ENCODE measurements around the gene LLGL2. TPM values are rescaled to one million over a fixed set of nuclear protein-coding genes. Genes with fewer than 3 reads are reported as not detected.

LLGL2 gene
- total RNA-seq, 1 donor from 2014 or later = 90.6 TPM

DNA sequence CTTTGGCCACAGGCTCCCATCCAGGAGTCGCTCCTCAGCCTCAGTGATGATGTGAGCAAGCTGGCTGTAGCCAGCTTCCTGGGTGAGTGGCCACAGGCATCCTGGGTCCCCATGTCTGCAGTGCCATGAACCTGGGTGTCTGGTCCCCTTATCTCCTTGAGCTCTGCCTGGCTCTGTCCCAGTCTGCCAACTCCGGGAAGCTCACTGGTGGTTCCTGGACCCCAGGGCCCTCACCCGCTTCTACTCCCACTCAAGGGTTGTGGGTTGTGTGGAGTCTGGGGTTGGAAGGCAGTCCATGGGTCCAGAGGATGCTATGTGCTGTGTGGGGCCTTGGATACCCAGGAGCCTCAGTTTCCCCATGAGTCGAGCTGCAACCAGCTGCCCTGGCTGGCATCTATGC, 96.0 kb downstream of the LLGL2 start:
- TF ChIP-seq, protein P1, sequence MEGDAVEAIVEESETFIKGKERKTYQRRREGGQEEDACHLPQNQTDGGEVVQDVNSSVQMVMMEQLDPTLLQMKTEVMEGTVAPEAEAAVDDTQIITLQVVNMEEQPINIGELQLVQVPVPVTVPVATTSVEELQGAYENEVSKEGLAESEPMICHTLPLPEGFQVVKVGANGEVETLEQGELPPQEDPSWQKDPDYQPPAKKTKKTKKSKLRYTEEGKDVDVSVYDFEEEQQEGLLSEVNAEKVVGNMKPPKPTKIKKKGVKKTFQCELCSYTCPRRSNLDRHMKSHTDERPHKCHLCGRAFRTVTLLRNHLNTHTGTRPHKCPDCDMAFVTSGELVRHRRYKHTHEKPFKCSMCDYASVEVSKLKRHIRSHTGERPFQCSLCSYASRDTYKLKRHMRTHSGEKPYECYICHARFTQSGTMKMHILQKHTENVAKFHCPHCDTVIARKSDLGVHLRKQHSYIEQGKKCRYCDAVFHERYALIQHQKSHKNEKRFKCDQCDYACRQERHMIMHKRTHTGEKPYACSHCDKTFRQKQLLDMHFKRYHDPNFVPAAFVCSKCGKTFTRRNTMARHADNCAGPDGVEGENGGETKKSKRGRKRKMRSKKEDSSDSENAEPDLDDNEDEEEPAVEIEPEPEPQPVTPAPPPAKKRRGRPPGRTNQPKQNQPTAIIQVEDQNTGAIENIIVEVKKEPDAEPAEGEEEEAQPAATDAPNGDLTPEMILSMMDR (conservative IDR thresholded peaks at IDR 0.05) = no peak
- Mint-ChIP-seq H3K27me3 (no peaks in the 10 kb centered on the region), H3K4me1 (ENCODE audit: unreplicated experiment) (peaks cover 9% of the 10 kb centered on the region), H3K36me3 (no peaks in the 10 kb centered on the region), H3K9me3 (no peaks in the 10 kb centered on the region), H3K4me3 (no peak overlapping the region), H3K27ac (no peak overlapping the region)
- DNase-seq (ENCODE audit: extremely low spot score, unreplicated experiment) = no peak

DNA sequence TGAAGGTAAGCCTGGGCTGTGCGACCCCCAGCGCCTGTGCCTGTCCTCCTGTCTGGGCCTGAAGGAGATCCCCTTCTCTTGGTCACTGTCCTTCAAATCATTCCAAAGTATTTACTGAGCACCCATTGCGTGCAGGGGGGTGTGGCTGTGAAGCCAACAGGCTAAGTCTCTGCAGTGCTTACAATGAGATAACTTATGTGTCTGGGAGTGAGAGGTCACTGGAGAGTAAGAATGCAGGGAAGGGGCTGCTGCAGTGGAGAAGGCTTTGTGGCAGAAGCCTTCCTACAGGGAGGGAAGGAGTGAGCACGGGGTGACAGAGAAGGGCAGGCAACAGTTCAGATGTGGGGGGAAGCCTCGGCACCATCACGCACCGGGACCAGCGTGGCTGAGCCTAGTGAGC, 96.6 kb downstream of the LLGL2 start:
- H3K9me3 Mint-ChIP-seq = no peaks in the 10 kb centered on the region
- peaks cover 9% of the 10 kb centered on the region for H3K4me1 Mint-ChIP-seq (ENCODE audit: unreplicated experiment)
- peak overlapping the region; percentile 4 for H3K4me3 Mint-ChIP-seq
- H3K36me3 Mint-ChIP-seq = no peaks in the 10 kb centered on the region
- no peak overlapping the region for H3K27ac Mint-ChIP-seq
- TF ChIP-seq, protein P1 (conservative IDR thresholded peaks at IDR 0.05) = no peak
- H3K27me3 Mint-ChIP-seq = no peaks in the 10 kb centered on the region
- DNase-seq (ENCODE audit: extremely low spot score, unreplicated experiment) = no peak

DNA sequence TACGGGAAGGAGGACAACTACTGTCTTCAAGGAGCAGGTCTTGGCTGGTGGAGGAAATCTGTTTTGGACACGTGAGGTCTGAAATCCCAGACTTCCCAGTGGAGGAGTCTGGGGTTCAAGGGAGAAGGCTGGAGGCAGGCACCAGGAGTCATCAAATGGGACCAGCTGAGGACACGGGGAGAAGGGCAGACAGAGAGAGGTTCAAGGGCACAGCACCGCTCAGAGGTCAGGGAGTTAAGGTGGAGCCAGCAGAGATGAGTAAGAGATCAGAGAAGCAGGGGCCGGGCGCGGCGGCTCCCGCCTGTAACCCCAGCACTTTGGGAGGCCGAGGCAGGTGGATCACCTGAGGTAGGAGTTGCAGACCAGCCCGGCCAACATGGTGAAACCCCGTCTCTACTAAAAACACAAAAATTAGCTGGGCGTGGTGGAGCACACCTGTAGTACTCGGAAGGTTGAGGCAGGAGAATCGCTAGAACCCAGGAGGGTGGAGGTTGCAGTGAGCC, 97.3 kb downstream of the LLGL2 start:
- DNase-seq (ENCODE audit: extremely low spot score, unreplicated experiment) = no peak
- Mint-ChIP-seq H3K4me1 (ENCODE audit: unreplicated experiment) (peaks cover 9% of the 10 kb centered on the region), H3K4me3 (no peak overlapping the region), H3K27ac (no peak overlapping the region), H3K36me3 (no peaks in the 10 kb centered on the region), H3K27me3 (no peaks in the 10 kb centered on the region), H3K9me3 (no peaks in the 10 kb centered on the region)
- TF ChIP-seq, protein P1 (conservative IDR thresholded peaks at IDR 0.05) = no peak

DNA sequence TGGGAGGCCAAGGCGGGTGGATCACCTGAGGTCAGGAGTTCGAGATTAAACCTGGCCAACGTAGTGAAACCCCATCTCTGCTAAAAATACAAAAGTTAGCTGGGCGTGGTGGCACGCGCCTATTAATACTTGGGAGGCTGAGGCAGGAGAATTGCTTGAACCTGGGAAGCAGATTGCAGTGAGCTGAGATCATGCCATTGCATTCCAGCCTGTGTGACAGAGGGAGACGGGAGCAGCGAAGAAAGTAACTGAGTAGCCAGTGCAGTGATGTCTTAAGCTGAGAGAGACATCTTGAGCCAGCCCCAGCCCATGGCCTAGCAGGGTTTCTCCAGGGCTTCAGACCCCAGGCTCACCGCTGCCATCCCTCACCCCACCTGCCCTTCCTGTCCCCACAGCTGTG, 97.9 kb downstream of the LLGL2 start:
- no peak overlapping the region for H3K4me3 Mint-ChIP-seq

DNA sequence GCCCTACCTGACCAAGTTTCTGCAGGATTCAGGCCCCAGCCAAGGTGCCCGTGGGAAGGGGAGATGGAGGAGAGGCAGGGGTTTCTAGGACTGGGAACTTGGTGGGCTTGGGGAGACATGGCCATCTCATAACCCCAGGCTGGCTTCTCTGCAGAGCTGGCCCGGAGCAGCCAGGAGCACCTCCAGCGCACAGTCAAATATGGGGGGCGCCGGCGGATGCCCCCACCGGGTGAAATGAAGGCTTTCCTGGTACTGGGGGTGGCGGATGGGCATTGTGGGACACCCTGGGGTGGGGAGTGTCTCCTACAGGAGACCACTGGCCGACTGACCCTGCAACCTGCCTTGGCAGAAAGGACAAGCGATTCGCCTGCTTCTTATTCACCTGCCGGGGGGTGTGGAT, 98.5 kb downstream of the LLGL2 start:
- peaks cover 9% of the 10 kb centered on the region for H3K4me1 Mint-ChIP-seq (ENCODE audit: unreplicated experiment)
- TF ChIP-seq, protein P1 (conservative IDR thresholded peaks at IDR 0.05) = no peak
- no peaks in the 10 kb centered on the region for H3K27me3 Mint-ChIP-seq
- no peak overlapping the region for H3K4me3 Mint-ChIP-seq
- no peaks in the 10 kb centered on the region for H3K36me3 Mint-ChIP-seq
- DNase-seq (ENCODE audit: extremely low spot score, unreplicated experiment) = no peak
- H3K9me3 Mint-ChIP-seq = no peaks in the 10 kb centered on the region
- no peak overlapping the region for H3K27ac Mint-ChIP-seq

More for the DNA sequence above, 97.9 kb downstream of the LLGL2 start:
- DNase-seq (ENCODE audit: extremely low spot score, unreplicated experiment) = no peak
- H3K27ac Mint-ChIP-seq = no peak overlapping the region
- no peaks in the 10 kb centered on the region for H3K27me3 Mint-ChIP-seq
- TF ChIP-seq, protein P1 (conservative IDR thresholded peaks at IDR 0.05) = no peak
- peaks cover 9% of the 10 kb centered on the region for H3K4me1 Mint-ChIP-seq (ENCODE audit: unreplicated experiment)
- H3K36me3 Mint-ChIP-seq = no peaks in the 10 kb centered on the region
- no peaks in the 10 kb centered on the region for H3K9me3 Mint-ChIP-seq

Small RNAs within 50 kb of the gene (microRNA-seq; reads per million reads assigned to microRNA genes)
- gene MIR6785 = not detected

Other genes starting within 250 kb of the LLGL2 start
- 17.0 and 17.8 TPM in 2 replicates for gene SLC25A19, start 236.3 kb upstream of the LLGL2 start, total RNA-seq (ENCODE audit: low replicate concordance)
- 65.3 and 76.0 TPM in 2 replicates for gene GRB2, start 120.0 kb upstream of the LLGL2 start, total RNA-seq (ENCODE audit: low replicate concordance)
- 86.5 and 112 TPM in 2 replicates for gene TMEM94, start 69.1 kb upstream of the LLGL2 start, total RNA-seq (ENCODE audit: low replicate concordance)
- 29.5 and 31.2 TPM in 2 replicates for gene CASKIN2, start 10.2 kb upstream of the LLGL2 start, total RNA-seq (ENCODE audit: low replicate concordance)
- gene TSEN54, start 9.2 kb upstream of the LLGL2 start, total RNA-seq (ENCODE audit: low replicate concordance) = 28.4 and 41.0 TPM in 2 replicates
- 48.2 and 49.0 TPM in 2 replicates for gene MYO15B, start 62.1 kb downstream of the LLGL2 start, total RNA-seq (ENCODE audit: low replicate concordance)
- gene SMIM5, start 107.7 kb downstream of the LLGL2 start, total RNA-seq (ENCODE audit: low replicate concordance) = 9.3 and 17.7 TPM in 2 replicates
- gene RECQL5, start 141.5 kb downstream of the LLGL2 start, total RNA-seq (ENCODE audit: low replicate concordance) = 64.7 and 90.4 TPM in 2 replicates
- 88.1 and 89.3 TPM in 2 replicates for gene SAP30BP, start 141.6 kb downstream of the LLGL2 start, total RNA-seq (ENCODE audit: low replicate concordance)
- gene ITGB4, start 195.8 kb downstream of the LLGL2 start, total RNA-seq (ENCODE audit: low replicate concordance) = 26.4 and 57.8 TPM in 2 replicates
- gene GALK1, start 239.5 kb downstream of the LLGL2 start, total RNA-seq (ENCODE audit: low replicate concordance) = 33.0 and 59.8 TPM in 2 replicates

Measured in type B pancreatic cell (in vitro differentiated cells).